Skin epidermis (tissue), 12 donors: ENCODE measurements around the gene PTPRN2.
"Not testable (repeated sequence)": the region's sequence is repeated elsewhere in the genome, so short reads cannot be mapped to it uniquely, and the experiment has no call there.

Experiments
- H3K27ac ChIP-seq, 21 experiments: fragments of 200-600 bp; sonication (generic) in 11 of 21; one replicate each; pipeline ENCODE4 v1.5.0; 2020; ENCODE audit warnings: mild to moderate bottlenecking in 3 of 21, inconsistent platforms in 2 of 21, moderate library complexity in 2 of 21
- H3K4me3 ChIP-seq, 7 experiments: fragments of 200-600 bp; sonication (generic) in 2 of 7; one replicate each; pipeline ENCODE4 v1.5.0; 2020; ENCODE audit warnings: inconsistent platforms in 2 of 7, mild to moderate bottlenecking in 2 of 7, moderate library complexity in 1 of 7

The PTPRN2 gene

GRCh38 chr7:157607218-157607617 is 980.4 kb downstream of the PTPRN2 start:
- H3K4me3 ChIP-seq = no peak overlapping the region
- no peak overlapping the region for H3K27ac ChIP-seq

- Histone ChIP-seq H3K4me3 (no peak overlapping the region), H3K27ac (no peak overlapping the region)
Measured at GRCh38 chr7:157606140-157606539, 981.5 kb downstream of the PTPRN2 start.

GRCh38 chr7:157605638-157606037 is 982.0 kb downstream of the PTPRN2 start:
- no peak overlapping the region for H3K4me3 ChIP-seq
- no peak overlapping the region for H3K27ac ChIP-seq

GRCh38 chr7:157604661-157605381 is 982.8 kb downstream of the PTPRN2 start:
- Histone ChIP-seq H3K27ac (no peak overlapping the region), H3K4me3 (no peak overlapping the region)

- no peak overlapping the region for H3K27ac ChIP-seq
- H3K4me3 ChIP-seq = no peak overlapping the region
Measured at GRCh38 chr7:157603716-157604115, 983.9 kb downstream of the PTPRN2 start.

- Histone ChIP-seq H3K4me3 (no peak overlapping the region), H3K27ac (no peak overlapping the region)
Measured at GRCh38 chr7:157603005-157603404, 984.6 kb downstream of the PTPRN2 start.

GRCh38 chr7:157602581-157602980 is 985.0 kb downstream of the PTPRN2 start:
- no peak overlapping the region for H3K27ac ChIP-seq
- H3K4me3 ChIP-seq = no peak overlapping the region

GRCh38 chr7:157602156-157602555 is 985.5 kb downstream of the PTPRN2 start:
- Histone ChIP-seq H3K27ac (no peak overlapping the region), H3K4me3 (no peak overlapping the region)

- Histone ChIP-seq H3K27ac (no peak overlapping the region), H3K4me3 (no peak overlapping the region)
Measured at GRCh38 chr7:157601530-157601929, 986.1 kb downstream of the PTPRN2 start.

- no peak overlapping the region for H3K4me3 ChIP-seq
- no peak overlapping the region for H3K27ac ChIP-seq
Measured at GRCh38 chr7:157599491-157599890, 988.1 kb downstream of the PTPRN2 start.

- no peak overlapping the region for H3K4me3 ChIP-seq
- no peak overlapping the region for H3K27ac ChIP-seq
Measured at GRCh38 chr7:157597562-157597961, 990.1 kb downstream of the PTPRN2 start.

GRCh38 chr7:157596881-157597280 is 990.7 kb downstream of the PTPRN2 start:
- Histone ChIP-seq H3K4me3 (no peak overlapping the region), H3K27ac (no peak overlapping the region)

GRCh38 chr7:157596471-157596870 is 991.2 kb downstream of the PTPRN2 start:
- Histone ChIP-seq H3K4me3 (no peak overlapping the region), H3K27ac (no peak overlapping the region)

- no peak overlapping the region for H3K4me3 ChIP-seq
- H3K27ac ChIP-seq = no peak overlapping the region
Measured at GRCh38 chr7:157596026-157596425, 991.6 kb downstream of the PTPRN2 start.

- Histone ChIP-seq H3K4me3 (no peak overlapping the region), H3K27ac (no peak overlapping the region)
Measured at GRCh38 chr7:157595086-157595855, 992.4 kb downstream of the PTPRN2 start.

GRCh38 chr7:157594306-157594705 is 993.3 kb downstream of the PTPRN2 start:
- no peak overlapping the region for H3K27ac ChIP-seq

GRCh38 chr7:157593541-157593940 is 994.1 kb downstream of the PTPRN2 start:
- no peak overlapping the region for H3K4me3 ChIP-seq
- no peak overlapping the region for H3K27ac ChIP-seq

More at GRCh38 chr7:157594306-157594705, 993.3 kb downstream of the PTPRN2 start:
- H3K4me3 ChIP-seq = no peak overlapping the region

- not testable (repeated sequence) for H3K27ac ChIP-seq, H3K4me3 ChIP-seq
Measured at GRCh38 chr7:157592636-157593320, 994.8 kb downstream of the PTPRN2 start.

GRCh38 chr7:157590526-157590925 is 997.1 kb downstream of the PTPRN2 start:
- Histone ChIP-seq H3K4me3 (no peak overlapping the region), H3K27ac (no peak overlapping the region)

- H3K4me3 ChIP-seq = no peak overlapping the region
- no peak overlapping the region for H3K27ac ChIP-seq
Measured at GRCh38 chr7:157589680-157590079, 997.9 kb downstream of the PTPRN2 start.
